Amniotic stem cell (primary cell): Measurements from ENCODE around the gene PNPLA5.
A peak's percentile ranks its signal among the peaks of the same experiment; 100 is the strongest.
"Not testable (repeated sequence)": the region's sequence is repeated elsewhere in the genome, so short reads cannot be mapped to it uniquely, and the experiment has no call there.

Experiments used
- DNase-seq: peaks from one replicate; lab custom pipeline; 2025; lab: John Stamatoyannopoulos, UW

Gene PNPLA5, protein sequence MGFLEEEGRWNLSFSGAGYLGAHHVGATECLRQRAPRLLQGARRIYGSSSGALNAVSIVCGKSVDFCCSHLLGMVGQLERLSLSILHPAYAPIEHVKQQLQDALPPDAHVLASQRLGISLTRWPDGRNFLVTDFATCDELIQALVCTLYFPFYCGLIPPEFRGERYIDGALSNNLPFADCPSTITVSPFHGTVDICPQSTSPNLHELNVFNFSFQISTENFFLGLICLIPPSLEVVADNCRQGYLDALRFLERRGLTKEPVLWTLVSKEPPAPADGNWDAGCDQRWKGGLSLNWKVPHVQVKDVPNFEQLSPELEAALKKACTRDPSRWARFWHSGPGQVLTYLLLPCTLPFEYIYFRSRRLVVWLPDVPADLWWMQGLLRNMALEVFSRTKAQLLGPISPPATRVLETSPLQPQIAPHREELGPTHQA

DNA sequence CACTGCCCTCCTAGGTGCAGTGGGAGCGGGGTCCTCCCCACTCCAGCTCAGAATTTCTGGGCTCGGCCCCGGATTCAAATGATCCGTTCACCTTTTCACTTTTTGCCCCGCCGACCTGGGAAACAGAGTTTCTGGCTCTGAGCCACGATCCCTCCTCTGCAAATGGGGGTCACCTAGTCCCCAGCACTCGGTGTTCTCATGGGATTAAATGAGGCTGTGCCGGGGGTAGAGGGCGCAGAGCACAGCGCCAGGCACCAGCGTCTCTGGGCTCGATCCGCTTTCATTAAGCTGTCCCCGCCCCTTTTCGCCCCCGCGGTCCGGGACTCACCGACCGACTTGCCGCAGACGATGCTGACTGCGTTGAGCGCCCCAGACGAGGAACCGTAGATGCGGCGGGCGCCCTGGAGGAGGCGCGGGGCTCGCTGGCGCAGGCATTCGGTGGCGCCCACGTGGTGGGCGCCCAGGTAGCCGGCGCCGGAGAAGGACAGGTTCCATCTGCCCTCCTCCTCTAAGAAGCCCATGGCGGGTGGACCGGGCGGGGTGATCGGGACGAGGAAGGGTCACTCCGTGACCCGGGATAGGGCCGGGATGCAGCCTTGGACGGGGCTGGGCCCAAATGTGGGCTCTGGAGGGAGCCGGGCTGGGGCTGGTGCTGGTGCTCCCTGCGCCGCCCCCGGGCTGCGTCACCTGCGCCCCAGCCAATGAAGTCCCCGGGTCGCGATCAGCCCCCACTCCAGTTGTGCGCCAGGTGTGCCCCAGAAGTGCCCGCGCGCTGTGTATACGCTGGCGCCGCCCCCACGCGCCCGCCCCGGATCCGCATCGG, at the start of gene PNPLA5:
TSS of gene PNPLA5 (minus strand) at position 654 of the 823 bp plus-strand sequence. CDS start at position 521, 133 bp downstream.
- DNase-seq, result no peak

DNA sequence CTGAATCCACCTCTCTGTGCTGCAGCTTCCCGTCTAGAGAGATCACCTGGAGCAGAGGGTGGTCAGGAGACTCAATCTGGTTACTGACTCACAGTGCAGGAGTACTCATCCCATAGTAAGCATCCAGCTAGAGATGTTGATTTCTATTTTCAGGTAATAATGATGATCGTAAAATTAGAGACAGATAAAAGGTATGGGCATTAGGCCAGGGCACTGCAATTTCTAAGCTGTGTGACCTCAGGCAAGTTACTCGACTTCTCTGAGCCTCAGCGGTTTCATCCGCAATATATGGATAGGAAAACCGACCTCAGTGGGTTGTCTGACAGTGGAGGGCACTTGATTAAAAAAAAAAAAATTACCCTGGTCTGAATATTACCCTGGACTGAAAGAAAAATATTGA, 49.6 kb upstream of the PNPLA5 start:
- DNase-seq, result no peak

DNA sequence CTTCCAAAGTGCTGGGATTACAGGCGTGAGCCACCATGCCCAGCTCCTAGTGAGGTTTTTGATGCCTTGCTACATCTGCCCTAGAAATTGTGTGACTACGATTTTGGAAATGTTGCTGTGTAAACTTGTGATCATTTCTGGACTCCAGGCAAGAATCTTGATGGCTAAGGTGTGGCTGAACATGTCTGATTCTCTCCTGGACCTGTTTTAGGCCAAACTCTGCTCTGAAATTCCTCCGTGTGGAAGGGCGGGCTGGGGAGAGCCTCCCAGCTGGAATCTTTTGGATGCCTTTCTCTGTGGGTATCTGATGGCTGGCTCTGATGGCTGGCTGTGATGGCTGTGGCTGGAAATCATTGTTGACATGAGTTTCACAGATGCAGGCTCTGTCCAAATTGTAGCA, 40.0 kb upstream of the PNPLA5 start:
- DNase-seq, result no peak

DNA sequence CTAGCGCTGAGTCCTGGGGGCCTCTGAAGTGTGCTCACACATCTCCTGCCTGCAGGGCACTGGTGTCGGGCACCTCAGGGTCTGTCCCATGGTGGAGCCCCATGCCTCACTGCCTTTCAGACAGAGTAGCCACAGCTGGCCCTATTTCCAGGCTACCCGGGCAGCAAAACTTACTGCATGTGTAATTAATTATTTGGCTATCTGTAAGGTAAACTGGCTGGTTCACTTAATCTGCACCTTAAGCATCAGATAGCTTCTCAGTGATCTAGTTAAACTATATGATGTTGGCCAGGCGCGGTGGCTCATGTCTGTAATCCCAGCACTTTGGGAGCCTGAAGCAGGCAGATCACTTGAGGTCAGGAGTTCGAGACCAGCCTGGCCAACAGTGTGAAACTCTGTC, 37.1 kb upstream of the PNPLA5 start:
- DNase-seq, result no peak

DNA sequence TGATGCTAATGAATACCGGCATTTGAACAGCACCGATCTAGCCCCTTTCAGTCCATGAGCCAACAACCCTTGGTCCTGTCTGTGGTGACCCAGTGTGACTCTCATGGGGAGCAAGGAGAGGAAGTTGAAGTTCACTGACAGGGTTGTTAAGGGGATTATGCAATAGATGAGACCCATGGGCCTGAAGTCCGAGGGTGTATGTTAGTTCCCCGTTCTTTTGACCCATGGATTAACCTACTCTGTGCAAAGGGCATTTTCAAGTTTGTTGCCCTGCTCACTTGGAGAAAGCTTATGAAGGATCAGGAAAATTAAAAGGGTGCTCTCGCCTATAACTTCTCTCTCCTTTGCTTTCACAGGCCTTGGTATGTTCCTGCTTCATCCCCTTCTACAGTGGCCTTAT, 36.7 kb upstream of the PNPLA5 start:
- DNase-seq, result no peak

DNA sequence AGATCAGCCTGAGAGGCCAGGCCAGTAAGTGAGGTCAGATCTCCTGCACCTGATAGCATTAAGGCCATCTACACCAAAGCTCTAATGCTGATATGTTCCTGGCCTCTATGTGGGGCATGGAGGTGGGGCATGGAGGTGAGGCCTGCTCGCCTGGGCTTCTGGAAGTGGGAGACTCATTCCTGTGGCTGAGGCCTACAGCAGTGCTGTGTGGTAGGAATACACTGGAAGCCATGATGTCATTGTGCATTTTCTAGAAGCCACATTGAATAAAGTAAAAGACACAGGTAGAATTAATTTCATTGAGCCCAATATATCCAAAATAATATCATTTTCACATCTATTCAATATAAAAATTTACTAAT, 34.5 kb upstream of the PNPLA5 start:
- DNase-seq, result no peak

DNA sequence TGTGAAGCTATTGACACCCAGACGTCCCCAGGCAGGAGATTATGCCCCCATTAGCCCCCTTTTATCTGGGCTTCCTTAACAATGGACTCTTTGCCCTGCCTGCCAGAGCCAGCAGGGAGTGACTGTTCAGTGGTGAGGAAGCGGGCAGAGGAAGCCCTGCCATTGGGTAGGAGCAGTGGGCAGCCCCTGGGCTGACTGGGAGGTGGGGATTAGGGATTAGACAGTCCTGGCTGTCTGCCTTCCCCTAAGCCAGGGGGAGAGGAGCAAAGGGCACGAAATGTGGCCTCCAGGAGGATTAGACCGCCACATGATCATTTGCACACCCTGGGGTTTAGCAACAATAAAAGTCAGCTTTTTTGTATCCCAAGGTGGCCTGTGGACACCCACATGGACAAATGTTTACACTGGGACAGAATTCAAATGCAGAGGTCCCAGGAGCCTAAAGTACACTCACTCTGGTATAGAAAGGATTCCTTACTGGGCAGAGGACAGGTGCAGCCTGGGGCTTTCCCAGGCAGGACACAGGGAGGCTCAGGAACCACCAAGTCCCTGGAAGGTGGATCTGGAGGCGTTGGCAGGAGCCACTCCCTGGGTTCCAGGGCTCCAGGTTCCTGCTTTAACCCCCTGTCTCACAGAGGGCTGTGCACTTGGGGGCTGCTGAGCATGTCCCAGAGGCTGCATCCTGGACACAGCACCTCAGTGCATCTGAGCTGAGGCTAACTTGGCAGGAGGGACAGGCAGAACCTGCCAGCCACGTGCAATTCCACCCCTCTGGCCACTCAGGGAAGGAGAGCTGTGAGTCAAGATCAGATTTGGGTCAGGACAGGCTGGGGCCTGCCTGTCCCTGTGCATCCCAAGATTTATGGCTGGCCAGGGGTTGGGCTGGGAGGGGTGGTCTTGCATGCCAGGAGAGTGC, 33.9 kb upstream of the PNPLA5 start:
- DNase-seq, result no peak

DNA sequence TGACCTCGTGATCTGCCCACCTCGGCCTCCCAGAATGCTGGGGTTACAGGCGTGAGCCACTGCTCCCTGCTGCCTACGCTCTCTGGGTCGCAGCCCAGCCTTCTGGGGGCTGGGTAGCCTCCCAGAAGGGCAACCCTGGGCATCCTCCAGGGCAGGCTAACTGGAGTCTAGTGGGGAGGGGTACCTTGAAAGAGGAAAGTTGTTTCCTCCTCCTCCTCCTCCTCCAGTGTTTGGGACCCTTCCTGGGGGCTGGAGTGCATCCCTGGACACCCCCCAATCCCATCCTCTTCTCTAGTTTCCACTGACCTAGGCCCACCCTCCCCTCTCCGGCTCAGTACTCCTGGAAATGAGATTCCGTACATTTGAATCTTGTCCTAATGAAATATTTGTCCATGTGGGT, 33.1 kb upstream of the PNPLA5 start:
- no peak for DNase-seq

DNA sequence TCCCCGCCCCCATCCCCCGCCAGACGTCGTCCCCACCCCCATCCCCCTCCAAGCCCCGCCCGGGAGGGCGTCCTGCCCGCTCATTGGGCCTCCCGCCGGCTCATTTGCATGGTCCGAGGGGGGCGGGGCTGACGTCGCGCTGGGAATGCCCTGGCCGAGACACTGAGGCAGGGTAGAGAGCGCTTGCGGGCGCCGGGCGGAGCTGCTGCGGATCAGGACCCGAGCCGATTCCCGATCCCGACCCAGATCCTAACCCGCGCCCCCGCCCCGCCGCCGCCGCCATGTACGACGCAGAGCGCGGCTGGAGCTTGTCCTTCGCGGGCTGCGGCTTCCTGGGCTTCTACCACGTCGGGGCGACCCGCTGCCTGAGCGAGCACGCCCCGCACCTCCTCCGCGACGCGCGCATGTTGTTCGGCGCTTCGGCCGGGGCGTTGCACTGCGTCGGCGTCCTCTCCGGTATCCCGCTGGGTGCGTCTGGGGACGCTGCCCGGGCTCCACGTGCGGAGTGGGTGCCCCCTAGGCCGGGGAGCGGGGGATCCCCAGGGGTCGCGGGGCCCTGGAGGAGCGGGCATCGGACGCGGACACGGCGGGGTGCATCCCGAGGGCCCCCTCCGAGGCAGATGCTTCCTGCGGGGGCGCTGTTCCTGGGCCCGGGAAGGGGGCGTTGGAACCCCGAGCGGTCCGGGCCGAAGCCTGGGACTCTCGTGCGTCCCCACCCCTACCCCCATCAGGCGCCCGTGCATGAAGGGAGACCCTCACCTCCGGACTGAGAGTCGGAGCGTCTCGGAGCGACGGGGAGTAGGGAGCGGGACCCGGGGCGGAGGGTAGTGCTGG, 32.0 kb upstream of the PNPLA5 start, which contains the start of gene PNPLA3:
TSS of gene PNPLA3 (plus strand) at position 175 of the 834 bp plus-strand sequence. CDS start at position 282, 107 bp downstream.
- DNase-seq, result peak; percentile 86

DNA sequence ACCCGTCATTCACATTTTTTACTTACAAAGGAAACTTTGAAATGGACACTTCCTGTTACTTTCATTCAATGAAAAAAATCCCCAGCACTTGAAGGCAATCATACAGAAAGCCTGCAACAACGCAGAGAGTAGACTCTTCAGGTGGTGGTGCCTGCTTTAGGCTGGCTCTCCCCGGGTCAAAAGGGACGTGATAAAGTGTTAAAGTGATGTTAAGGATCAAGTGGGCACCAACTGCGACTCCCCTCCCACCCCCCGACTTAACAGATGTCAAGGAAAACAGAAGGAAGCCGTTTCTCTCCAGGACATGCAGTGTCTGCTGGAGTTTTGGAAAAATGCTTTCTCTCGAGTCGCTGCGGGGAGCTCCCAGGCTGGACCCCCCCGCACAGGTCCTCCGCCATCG, 31.4 kb upstream of the PNPLA5 start:
- no peak for DNase-seq

DNA sequence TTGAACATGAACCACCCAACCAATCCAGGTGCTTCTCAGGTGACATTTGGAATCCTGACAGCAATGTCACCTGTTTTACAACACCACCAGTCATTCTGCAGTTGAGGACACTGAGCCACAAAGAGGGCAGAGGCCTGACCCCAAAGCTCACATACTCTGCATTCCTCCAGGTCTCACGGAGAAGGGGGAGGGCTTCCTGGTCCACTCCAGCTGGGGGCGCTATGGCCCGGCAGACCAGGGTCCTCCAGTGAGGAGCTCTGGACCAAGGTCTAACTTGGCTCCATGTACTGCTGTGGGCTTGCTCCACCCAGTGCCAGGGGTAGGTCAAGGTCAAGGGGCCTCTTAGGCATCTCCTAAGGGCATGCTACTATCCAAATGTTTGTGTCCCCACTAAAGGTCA, 30.3 kb upstream of the PNPLA5 start:
- no peak for DNase-seq

DNA sequence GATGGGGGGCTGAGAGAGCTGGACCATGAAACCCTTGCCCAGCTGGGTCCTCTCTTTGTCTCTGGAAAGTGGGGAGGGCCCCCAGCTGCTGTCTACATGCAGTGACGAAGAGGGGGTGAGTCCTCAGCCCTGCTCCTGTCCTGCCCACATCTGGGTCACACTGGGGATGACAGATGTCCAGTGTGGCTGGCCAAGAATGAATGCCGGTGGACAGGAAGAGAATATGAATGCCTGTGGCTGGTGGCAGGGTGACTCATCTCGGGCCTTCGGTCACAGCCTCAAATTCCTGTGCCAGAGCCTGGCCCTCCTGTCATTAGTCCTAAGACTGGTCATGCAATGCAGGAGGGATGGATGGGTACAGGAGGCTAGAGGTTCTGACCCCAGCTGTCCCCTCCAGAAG, 29.6 kb upstream of the PNPLA5 start:
- DNase-seq, result peak; percentile 17

DNA sequence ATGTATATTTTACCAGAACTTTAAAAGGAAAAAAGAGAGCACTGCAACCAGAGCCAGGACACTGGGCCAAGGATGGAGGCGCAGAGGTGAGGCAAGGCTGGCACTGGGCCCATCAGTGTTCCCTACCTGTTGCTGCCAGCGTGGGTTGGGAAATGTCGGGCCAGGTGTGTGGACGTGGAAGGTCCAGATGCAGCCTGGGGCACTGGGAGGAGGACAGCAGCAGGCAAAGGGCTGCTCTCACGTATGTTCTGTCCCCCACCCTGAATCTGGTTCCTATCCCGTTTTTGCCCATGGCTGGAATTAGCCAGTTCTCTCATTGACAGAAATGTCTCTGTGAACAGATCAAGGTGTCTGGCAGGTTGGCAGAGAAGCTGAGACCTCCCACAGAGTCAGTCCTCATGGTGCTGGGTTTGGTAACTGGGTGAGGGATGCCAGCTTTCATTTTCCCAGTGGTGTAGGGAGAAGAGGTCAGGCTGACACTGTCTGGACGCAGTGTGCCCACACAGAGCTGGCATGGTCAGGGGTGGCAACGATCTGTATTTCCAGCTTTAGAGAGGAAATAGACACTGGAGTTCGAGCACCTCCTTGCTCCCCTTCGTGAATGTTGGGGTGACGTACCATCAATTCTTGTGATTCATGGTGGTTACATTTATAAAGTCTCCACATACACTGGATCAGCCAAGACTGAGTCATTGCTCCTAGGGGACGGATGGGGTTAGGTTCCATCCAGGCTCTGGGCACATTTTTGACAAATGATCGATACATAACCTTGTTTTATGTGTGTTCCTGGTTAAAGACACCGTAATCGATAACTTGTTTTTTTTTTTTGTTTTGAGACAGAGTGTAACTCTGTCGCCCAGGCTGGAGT, 27.5 kb upstream of the PNPLA5 start:
- DNase-seq, result no peak

DNA sequence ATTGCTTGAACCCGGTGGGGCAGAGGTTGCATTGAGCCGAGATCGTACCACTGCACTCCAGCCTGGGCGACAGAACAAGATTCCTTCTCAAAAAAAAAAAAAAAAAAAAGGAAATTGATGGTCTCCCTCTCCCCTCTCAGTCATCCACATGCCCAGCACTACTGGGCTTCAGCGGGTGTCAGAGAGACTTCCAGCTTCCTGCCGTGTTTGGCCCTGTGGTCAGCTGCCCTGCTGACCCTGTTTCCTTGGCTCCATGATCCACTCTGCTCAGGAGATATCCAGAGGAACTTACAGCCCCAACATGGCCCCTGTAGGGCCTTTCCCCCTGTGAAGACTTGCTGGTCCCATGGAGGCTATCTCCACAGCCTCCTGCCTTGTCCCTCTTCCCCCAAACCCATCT, 25.7 kb upstream of the PNPLA5 start:
- DNase-seq, result no peak

DNA sequence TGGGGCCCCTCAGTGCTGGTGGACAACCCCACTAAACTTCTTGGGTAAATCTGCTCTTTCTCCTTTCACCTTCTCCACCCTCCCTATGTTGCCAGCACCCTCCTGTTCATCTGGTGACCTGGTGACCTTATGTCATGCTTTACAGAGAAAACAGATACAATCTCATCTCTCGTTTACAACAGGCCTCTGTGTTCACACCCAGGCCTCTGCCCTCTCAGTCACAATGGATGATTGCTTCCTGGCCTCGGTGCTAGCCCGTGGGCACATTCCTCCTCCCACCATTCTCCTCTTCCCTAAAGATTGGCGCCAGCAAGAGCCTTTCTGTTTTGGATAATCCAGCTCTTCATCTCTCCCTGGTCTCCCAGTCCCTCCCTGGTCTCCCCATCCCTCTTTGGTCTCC, 19.5 kb upstream of the PNPLA5 start:
- no peak for DNase-seq

DNA sequence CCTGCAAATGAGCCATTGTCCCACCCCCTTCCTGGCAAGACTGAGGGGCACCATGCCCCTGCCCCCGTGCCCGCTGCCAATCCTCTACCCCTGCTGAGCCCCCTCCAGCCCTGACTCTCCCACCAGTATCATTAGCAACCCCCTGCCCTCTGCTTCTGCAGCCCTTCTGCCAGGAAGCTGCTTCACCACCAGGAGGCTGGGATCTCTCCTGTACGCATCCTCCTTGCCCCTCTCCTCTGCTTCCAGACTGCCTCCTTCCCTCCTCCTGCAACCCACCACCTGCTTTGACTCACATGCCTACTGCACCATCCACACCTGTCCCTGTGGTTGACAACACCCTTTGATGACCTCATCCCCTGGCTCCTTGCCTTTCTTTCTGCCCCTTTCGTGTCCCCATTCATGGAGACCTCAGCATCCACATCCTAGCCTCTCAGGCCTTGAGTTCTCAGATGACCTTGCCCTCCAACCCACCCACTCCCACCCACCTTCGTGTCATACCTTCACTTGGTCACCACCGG, 18.4 kb upstream of the PNPLA5 start:
- no peak for DNase-seq

DNA sequence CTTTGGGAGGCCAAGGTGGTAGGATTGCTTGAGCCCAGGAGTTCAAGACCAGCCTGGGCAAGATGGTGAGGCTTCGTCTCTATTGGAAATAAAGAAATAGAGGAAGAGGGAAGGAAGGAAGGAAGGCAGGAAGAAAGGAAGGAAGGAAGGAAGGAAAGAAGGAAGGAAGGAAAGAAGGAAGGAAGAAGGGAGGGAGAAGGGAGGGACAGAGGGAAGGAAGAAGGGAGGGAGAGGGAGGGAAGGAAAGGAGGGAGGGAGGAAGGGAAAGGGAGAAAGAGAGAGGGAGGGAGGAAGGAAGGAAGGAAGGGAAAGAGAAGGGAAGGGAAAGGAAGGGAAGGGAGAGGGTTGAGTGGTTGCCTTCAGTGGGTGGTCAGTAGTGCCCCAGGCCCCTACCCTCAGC, 17.9 kb upstream of the PNPLA5 start:
- DNase-seq, result no peak

DNA sequence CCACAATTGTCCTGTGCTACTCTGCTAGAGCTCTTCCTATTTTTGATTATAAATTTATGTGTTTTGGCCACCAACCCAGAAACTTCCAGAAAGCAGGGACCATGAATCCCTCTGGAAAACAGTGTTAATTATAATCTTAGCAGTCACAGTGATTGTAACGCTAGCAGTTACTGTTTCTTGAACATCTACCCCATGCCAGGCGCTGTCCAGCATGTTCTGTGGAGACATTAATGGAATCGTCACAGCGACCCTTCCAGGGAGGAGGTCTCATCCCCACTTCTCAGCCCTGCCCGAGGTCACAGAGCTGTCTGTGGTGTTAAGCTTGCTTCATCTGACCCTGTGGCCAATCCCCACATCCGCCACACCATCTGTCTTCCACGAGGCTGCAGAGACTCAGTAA, 13.9 kb upstream of the PNPLA5 start:
- DNase-seq, result no peak

DNA sequence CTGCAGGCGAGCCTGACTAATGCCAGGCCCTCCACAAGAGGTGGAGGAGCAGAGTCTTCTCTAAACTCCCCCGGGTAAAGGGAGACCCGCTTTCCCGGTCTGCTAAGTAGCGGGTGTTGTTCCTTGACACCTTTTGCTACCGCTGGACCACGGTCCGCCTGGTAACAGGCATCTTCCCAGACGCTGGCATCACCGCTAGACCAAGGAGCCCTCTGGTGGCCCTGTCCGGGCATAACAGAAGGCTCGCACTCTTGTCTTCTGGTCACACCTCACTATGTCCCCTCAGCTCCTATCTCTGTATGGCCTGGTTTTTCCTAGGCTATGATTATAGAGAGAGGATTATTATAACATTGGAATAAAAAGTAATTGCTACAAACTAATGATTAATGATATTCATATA, 12.6 kb upstream of the PNPLA5 start:
- not testable (repeated sequence) for DNase-seq

DNA sequence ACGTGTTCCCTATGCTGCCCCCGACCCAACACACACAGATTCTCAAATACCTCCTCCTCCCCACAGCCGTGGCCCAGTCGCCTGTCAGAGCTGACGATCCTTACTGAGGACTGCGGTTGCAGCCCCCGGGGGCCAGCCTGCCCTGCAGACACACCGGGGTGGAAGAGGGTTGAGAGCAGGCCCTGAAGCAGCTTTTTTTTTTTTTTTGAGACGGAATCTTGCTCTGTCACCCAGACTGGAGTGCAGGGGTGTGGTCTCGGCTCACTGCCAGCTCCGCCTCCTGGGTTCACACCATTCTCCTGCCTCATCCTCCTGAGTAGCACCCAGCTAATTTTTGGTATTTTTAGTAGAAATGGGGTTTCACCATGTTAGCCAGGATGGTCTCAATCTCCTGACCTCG, 11.2 kb upstream of the PNPLA5 start:
- DNase-seq, result not testable (repeated sequence)
